Activated B cell treated with CpG ODN at 0.5 μM for 24 hours (primary cell): ENCODE data around the gene LRFN3. TPM values are rescaled to one million over a fixed set of nuclear protein-coding genes. Genes with fewer than 3 reads are reported as not detected.
A peak's percentile ranks its signal among the peaks of the same experiment; 100 is the strongest.
"Not testable (repeated sequence)": the region's sequence is repeated elsewhere in the genome, so short reads cannot be mapped to it uniquely, and the experiment has no call there.

Source experiments
- ATAC-seq: fragments of 200-7000 bp; cut with Tn5 transposase; one replicate; pipeline ENCODE4 v1.10.0; 2021; ENCODE audit warnings: low read depth, mild to moderate bottlenecking, moderate library complexity
- CTCF ChIA-PET: fragments of 350-600 bp; sonication (Branson Sonifier 250); formaldehyde crosslinking; loops from one replicate; lab custom pipeline; 2021; ENCODE audit warnings: antibody characterized with exemption; lab: Charles Lee
- POLR2A ChIA-PET: fragments of 350-600 bp; sonication (Branson Sonifier 250); formaldehyde crosslinking; loops from one replicate; lab custom pipeline; 2021; ENCODE audit warnings: antibody characterized with exemption; lab: Charles Lee
- DNase-seq: peaks from one replicate; pipeline ENCODE4 v3.0.0; 2022
- H3K27ac Mint-ChIP-seq: one replicate; pipeline ENCODE4 v1.8.0; 2020; ENCODE audit warnings: mixed read lengths
- H3K27me3 Mint-ChIP-seq: one replicate; pipeline ENCODE4 v1.8.0; 2021; ENCODE audit warnings: mixed read lengths
- H3K36me3 Mint-ChIP-seq: one replicate; pipeline ENCODE4 v1.8.0; 2021; ENCODE audit warnings: low read depth, mixed read lengths
- H3K4me1 Mint-ChIP-seq: one replicate; pipeline ENCODE4 v1.8.0; 2021; ENCODE audit warnings: mixed read lengths
- H3K4me3 Mint-ChIP-seq: one replicate; pipeline ENCODE4 v1.8.0; 2020; ENCODE audit warnings: mild to moderate bottlenecking, mixed read lengths
- H3K9me3 Mint-ChIP-seq: one replicate; pipeline ENCODE4 v1.8.0; 2020; ENCODE audit warnings: mixed read lengths
- CTCF ChIP-seq: fragments of 200-600 bp; IDR thresholded peaks from one replicate; pipeline ENCODE4 v1.8.0; 2022; ENCODE audit warnings: antibody characterized with exemption, mild to moderate bottlenecking
- intact Hi-C: fragments of 100-400 bp; cut with micrococcal nuclease; formaldehyde crosslinking; loops from one replicate; pipeline ENCODE4 v1.15.1; 2024
- total RNA-seq: library from RNA; stranded (reverse); gene quantifications from 2 replicates; pipeline ENCODE4 v1.2.3, GENCODE V29; 2022

LRFN3 gene
- 1.8 TPM in 2 replicates for total RNA-seq

DNA sequence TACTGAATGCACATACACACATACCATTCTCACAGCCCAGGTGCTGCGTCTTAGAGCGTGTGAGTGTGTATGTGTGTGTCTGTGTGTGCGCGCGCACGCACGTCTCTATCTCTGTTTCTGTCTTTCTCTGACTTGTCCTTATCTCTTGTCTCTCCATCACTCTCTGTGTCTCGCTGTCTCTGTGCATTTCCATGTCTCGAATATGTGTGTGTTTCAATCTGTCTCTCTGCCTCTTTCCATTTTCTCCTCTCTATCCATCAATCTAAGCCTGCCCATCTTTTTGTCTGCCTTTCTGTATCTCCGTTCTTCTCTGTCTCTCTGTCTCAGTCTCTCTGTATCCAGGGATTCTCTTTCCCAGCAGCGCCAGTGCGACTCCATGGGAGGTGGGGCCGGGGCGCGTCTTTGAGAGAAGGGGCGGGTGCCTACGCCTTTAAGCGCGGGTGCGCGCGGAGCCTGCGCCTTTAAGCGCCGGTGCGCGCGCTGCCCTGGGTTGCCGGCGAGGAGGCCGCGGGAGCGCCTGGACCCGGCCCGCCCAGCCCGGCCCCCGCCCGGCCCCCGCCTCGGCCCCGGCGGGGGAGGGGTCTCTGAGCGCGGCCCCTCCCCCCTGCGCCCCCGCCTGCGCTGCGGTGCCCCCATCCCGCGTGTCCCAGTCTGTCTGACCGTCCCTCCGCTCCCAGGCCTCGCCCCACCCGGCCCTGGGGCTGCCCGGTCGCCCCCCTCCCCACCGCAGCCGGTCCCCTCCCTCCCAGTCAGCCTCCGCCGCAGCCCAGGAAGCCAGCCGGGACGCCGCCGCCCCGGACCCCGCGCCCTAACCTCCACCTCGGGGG, at the start of gene LRFN3:
Gene LRFN3 (plus strand): TSS at position 464 of the 827 bp plus-strand sequence. CDS start 3,052 bp downstream, outside the sequence.
- H3K27me3 Mint-ChIP-seq: peaks cover 16% of the 10 kb centered on the region
- intact Hi-C loops: loop anchor here (10.0 kb wide), 1 partner anchor 179 kb away; the partner anchor contains the start of genes OVOL3, POLR2I and TBCB
- H3K4me3 Mint-ChIP-seq: peak within 1 kb of the TSS; percentile 77
- CTCF ChIA-PET: no interaction called here
- H3K4me1 Mint-ChIP-seq: peaks cover 29% of the 10 kb centered on the region
- ATAC-seq (no peak), DNase-seq (no peak)
- POLR2A ChIA-PET: no interaction called here
- peak within 1 kb of the TSS; percentile 24 for H3K27ac Mint-ChIP-seq
- no peaks in the 10 kb centered on the region for H3K9me3 Mint-ChIP-seq
- TF ChIP-seq CTCF: no peak
- H3K36me3 Mint-ChIP-seq: no peaks in the 10 kb centered on the region

GRCh38 chr19:35887197-35887596, 49.0 kb upstream of the LRFN3 start:
- intact Hi-C loops: no loop called here
- POLR2A ChIA-PET: interaction anchor here (1.4 to 6.6 kb wide), 2 partner anchors 11 to 44 kb away, joined by 4 to 60 read pairs; no protein-coding TSS in a partner anchor
- no peak for DNase-seq
- no peak overlapping the region for H3K4me3 Mint-ChIP-seq
- no peaks in the 10 kb centered on the region for H3K9me3 Mint-ChIP-seq
- no peak for ATAC-seq
- H3K27me3 Mint-ChIP-seq: no peaks in the 10 kb centered on the region
- no peak for TF ChIP-seq CTCF
- peaks cover 13% of the 10 kb centered on the region for H3K4me1 Mint-ChIP-seq
- H3K36me3 Mint-ChIP-seq: peaks cover 62% of the 10 kb centered on the region
- CTCF ChIA-PET: no interaction called here
- no peak overlapping the region for H3K27ac Mint-ChIP-seq

- TF ChIP-seq CTCF: no peak
- DNase-seq: no peak
- Mint-ChIP-seq H3K27me3 (no peaks in the 10 kb centered on the region), H3K4me3 (no peak overlapping the region), H3K36me3 (peaks cover 73% of the 10 kb centered on the region), H3K4me1 (peaks cover 16% of the 10 kb centered on the region), H3K27ac (no peak overlapping the region), H3K9me3 (no peaks in the 10 kb centered on the region)
- intact Hi-C loops: no loop called here
- ATAC-seq: no peak
- ChIA-PET CTCF (no interaction called here), POLR2A (no interaction called here)
Observed at GRCh38 chr19:35888398-35888797, 47.8 kb upstream of the LRFN3 start.

GRCh38 chr19:35889370-35890112, 46.6 kb upstream of the LRFN3 start:
- Mint-ChIP-seq H3K4me3 (no peak overlapping the region), H3K36me3 (peaks cover 84% of the 10 kb centered on the region), H3K4me1 (peaks cover 15% of the 10 kb centered on the region), H3K9me3 (no peaks in the 10 kb centered on the region), H3K27me3 (no peaks in the 10 kb centered on the region), H3K27ac (peak overlapping the region; percentile 61)
- TF ChIP-seq CTCF: no peak
- intact Hi-C loops: no loop called here
- CTCF ChIA-PET: no interaction called here
- DNase-seq: no peak
- POLR2A ChIA-PET: no interaction called here
- ATAC-seq: no peak

- H3K4me1 Mint-ChIP-seq: peaks cover 14% of the 10 kb centered on the region
- intact Hi-C loops: no loop called here
- ATAC-seq (no peak), DNase-seq (no peak)
- no peak for TF ChIP-seq CTCF
- peaks cover 89% of the 10 kb centered on the region for H3K36me3 Mint-ChIP-seq
- no peak overlapping the region for H3K27ac Mint-ChIP-seq
- CTCF ChIA-PET: no interaction called here
- POLR2A ChIA-PET: interaction anchor here (1.0 kb wide), 1 partner anchor 38 kb away, joined by 3 read pairs; no protein-coding TSS in a partner anchor
- H3K9me3 Mint-ChIP-seq: no peaks in the 10 kb centered on the region
- no peaks in the 10 kb centered on the region for H3K27me3 Mint-ChIP-seq
- no peak overlapping the region for H3K4me3 Mint-ChIP-seq
Observed at GRCh38 chr19:35890113-35890650, 46.0 kb upstream of the LRFN3 start.

- ChIA-PET CTCF (interaction anchor here (0.7 to 0.8 kb wide), 2 partner anchors 9 to 39 kb away, joined by 3 to 4 read pairs; no protein-coding TSS in a partner anchor), POLR2A (interaction anchor here (0.9 to 1.8 kb wide), 5 partner anchors 9 to 40 kb away, joined by 3 to 9 read pairs (median 5); no protein-coding TSS in a partner anchor)
- H3K9me3 Mint-ChIP-seq, ATAC-seq, H3K27ac Mint-ChIP-seq, H3K27me3 Mint-ChIP-seq, H3K4me3 Mint-ChIP-seq, DNase-seq, intact Hi-C loops: not testable (repeated sequence)
- peaks cover 88% of the 10 kb centered on the region for H3K36me3 Mint-ChIP-seq
- peaks cover 23% of the 10 kb centered on the region for H3K4me1 Mint-ChIP-seq
Observed at GRCh38 chr19:35891819-35892218, 44.4 kb upstream of the LRFN3 start.
